Kidney epithelial cell (primary cell): ENCODE data around the gene FCRLB. TPM values are rescaled to one million over a fixed set of nuclear protein-coding genes. Genes with fewer than 3 reads are reported as not detected.

ENCODE experiments used
- DNase-seq: peaks from one replicate; pipeline ENCODE4 v3.0.0-alpha.2; 2010; ENCODE audit warnings: low read depth
- H3K27me3 ChIP-seq: 2 replicates; pipeline ENCODE4 v1.6.0; 2011; ENCODE audit warnings: low read length; ENCODE audit not compliant: control insufficient read depth, insufficient read depth
- H3K36me3 ChIP-seq: 2 replicates; pipeline ENCODE4 v1.5.1; 2011; ENCODE audit warnings: low read length; ENCODE audit not compliant: control insufficient read depth, insufficient read depth
- H3K4me3 ChIP-seq: 2 replicates; pipeline ENCODE4 v1.5.1; 2011; ENCODE audit warnings: low read depth, mild to moderate bottlenecking, control low read depth, low read length
- total RNA-seq: library from RNA; depleted of rRNA; stranded (reverse); fragments of >200 nt; gene quantifications from 2 replicates; pipeline ENCODE4 v1.2.3, GENCODE V29; 2015
- TF ChIP-seq, protein P1 (sequence below): IDR thresholded peaks from 2 replicates; pipeline ENCODE4 v1.5.1; 2011; ENCODE audit warnings: mild to moderate bottlenecking, moderate library complexity, low read length, control low read depth, inconsistent platforms; ENCODE audit not compliant: insufficient read depth, poor library complexity, severe bottlenecking

FCRLB gene
- total RNA-seq, 1 donor from 2014 or later: 1.1 TPM

DNA sequence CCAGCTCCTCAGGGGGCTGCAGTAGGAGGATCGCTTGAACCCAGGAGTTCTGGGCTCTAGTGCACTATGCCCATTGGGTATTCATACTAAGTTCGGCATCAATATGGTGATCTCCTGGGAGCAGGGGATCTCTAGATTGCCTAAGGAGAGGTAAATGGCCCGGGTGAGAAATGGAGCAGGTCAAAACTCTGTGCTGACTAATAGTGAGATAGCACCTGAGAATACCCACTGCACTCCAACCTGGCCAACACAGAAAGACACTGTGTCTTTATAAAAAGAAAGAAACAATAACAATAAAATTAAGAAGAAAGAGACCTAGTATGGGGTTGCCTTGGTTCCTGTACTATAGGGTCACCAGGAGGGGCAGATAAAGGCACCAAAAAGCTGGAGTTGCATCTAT, 14.5 kb downstream of the FCRLB start:
- no peak overlapping the region for H3K4me3 ChIP-seq
- H3K36me3 ChIP-seq: no peaks in the 10 kb centered on the region
- DNase-seq: no peak
- no peaks in the 10 kb centered on the region for H3K27me3 ChIP-seq
- TF ChIP-seq, protein P1, sequence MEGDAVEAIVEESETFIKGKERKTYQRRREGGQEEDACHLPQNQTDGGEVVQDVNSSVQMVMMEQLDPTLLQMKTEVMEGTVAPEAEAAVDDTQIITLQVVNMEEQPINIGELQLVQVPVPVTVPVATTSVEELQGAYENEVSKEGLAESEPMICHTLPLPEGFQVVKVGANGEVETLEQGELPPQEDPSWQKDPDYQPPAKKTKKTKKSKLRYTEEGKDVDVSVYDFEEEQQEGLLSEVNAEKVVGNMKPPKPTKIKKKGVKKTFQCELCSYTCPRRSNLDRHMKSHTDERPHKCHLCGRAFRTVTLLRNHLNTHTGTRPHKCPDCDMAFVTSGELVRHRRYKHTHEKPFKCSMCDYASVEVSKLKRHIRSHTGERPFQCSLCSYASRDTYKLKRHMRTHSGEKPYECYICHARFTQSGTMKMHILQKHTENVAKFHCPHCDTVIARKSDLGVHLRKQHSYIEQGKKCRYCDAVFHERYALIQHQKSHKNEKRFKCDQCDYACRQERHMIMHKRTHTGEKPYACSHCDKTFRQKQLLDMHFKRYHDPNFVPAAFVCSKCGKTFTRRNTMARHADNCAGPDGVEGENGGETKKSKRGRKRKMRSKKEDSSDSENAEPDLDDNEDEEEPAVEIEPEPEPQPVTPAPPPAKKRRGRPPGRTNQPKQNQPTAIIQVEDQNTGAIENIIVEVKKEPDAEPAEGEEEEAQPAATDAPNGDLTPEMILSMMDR: no peak

GRCh38 chr1:161736335-161736969, 15.1 kb downstream of the FCRLB start:
- TF ChIP-seq, protein P1: no peak
- Histone ChIP-seq H3K27me3 (no peaks in the 10 kb centered on the region), H3K4me3 (no peak overlapping the region), H3K36me3 (no peaks in the 10 kb centered on the region)
- no peak for DNase-seq

- DNase-seq: no peak
- Histone ChIP-seq H3K36me3 (no peaks in the 10 kb centered on the region), H3K4me3 (no peak overlapping the region), H3K27me3 (no peaks in the 10 kb centered on the region)
- TF ChIP-seq, protein P1: no peak
Observed at GRCh38 chr1:161737625-161738024, 16.3 kb downstream of the FCRLB start.

GRCh38 chr1:161738627-161739287, 17.4 kb downstream of the FCRLB start:
- no peak overlapping the region for H3K4me3 ChIP-seq
- TF ChIP-seq, protein P1: peak; percentile 56
- DNase-seq: no peak

DNA sequence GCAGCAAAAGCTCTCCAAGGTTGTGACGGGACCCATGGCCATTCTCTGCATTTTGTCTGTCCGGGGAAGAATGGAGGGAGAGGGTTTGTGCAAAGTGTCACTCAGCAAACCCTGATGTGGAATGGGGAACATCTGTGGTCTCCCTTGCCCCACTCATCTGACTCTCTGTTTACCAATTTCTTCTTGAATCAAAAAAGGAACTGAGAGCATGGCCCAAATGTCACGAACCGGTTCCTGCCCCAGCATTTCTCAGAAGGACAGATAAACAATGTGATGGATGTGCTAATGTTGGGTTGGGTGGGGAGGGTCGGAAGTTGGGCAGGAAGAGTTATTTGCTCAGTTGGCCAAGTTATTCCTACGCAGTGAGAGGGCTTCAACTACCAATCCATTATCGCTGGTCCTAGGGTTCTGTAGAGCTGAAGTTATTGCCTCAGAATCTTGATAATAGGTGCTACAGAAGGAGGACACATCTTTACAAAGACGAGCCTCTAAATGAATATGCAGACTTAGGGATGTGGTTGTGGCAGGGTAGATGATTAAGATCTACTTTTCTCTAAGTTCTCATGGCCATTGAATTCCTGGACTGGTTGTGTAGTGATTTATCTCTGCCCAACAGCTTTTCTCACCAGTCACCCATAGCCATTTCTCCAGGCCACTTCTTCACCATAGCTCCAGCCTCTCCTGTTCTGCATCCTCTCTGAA, 18.7 kb downstream of the FCRLB start:
- no peaks in the 10 kb centered on the region for H3K27me3 ChIP-seq
- no peaks in the 10 kb centered on the region for H3K36me3 ChIP-seq
- H3K4me3 ChIP-seq: no peak overlapping the region
- TF ChIP-seq, protein P1: no peak
- DNase-seq: no peak

More at GRCh38 chr1:161738627-161739287, 17.4 kb downstream of the FCRLB start:
- no peaks in the 10 kb centered on the region for H3K36me3 ChIP-seq
- no peaks in the 10 kb centered on the region for H3K27me3 ChIP-seq
